ENCODE data around the gene MKS1.

The MKS1 gene

DNA sequence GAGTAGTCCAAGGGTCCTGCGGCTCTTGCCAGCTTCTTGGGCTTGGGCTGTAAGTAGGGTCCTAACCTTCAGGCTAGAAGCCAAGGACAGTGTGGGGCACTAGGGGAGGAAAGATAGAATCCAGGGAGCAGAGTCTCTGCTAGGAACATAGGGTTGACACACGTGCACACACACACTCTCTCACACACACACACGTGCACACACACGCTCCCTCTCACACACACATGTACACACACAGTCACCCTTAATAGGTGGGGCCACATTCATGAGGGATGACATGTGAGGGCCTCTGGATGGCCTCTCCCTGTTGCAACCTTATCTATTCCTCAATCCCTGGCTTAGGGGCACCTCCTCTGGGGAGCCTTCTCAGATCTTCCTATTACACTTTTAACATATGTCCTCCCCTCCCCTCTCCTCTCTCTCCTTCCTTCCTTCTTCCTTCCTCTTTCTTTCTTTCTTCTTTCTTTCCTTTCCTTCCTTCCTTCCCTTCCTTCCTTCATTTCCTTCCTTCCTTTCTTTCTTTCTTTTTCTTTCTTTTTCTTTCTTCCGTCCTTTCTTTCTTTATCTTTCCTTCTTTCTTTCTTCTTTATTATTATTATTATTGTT lies 23.4 kb downstream of the MKS1 start:
- no peak for DNase-seq

- DNase-seq = no peak
These were observed 25.3 kb downstream of the MKS1 start for GRCh38 chr17:58193641-58194255.

DNA sequence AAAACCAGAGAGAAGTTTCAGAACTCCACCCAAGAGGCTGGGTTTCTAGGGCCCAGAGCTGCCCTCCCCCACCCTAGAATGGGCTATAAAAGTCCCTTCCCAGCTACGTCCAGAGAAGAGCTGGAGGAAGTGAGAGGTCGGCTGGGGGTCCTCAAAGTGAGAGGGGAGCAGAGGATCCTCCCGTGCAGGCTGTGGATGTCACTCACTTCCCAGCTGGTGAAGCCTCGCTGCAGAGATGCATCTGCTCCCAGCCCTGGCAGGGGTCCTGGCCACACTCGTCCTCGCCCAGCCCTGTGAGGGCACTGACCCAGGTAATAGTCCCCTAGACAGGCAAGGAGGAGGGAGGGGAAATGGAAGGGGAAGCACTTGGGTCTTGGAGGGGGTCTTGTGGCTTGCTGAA lies 26.4 kb downstream of the MKS1 start, which contains the start of gene EPX:
EPX (plus strand) TSS at position 115 of the 400 bp plus-strand sequence; CDS start at position 236, 121 bp downstream.
- no peak for DNase-seq

GRCh38 chr17:58191241-58191896 lies 27.7 kb downstream of the MKS1 start:
- DNase-seq = no peak

DNA sequence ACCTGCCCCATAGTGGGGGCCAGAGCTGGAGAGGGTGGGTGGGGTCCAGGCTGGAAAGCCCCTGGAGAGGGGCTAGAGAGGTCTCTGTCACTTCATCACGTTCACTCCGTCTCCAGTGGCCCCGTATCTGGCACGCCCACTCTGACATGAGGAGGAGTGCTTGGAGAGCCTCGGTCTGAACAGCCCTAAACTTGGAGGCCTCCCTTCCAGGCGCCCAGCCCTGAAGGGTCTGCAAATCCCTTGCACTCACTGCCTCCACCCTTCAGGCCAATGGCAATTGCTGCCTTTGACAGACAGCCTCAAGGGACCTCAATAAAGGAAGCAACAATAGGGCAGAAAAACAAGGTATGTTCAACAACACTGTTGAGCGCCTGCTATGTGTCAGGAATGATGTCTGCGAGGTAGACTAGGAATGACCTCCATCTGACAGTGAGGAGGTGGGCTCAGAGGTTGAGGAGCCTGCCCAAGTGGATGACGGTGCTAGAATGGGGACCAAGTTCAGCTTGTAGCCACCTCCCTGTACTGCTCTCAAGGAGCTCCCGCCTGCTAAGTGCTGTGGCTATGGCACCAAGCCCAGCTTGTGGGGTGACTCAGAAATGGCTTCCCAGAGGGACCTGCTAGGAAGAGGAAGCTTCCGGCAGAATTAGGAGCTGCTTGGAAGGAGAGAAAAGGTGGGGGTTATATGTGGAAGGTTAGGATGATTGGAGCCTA lies 29.5 kb downstream of the MKS1 start:
- peak; percentile 69 for DNase-seq

DNA sequence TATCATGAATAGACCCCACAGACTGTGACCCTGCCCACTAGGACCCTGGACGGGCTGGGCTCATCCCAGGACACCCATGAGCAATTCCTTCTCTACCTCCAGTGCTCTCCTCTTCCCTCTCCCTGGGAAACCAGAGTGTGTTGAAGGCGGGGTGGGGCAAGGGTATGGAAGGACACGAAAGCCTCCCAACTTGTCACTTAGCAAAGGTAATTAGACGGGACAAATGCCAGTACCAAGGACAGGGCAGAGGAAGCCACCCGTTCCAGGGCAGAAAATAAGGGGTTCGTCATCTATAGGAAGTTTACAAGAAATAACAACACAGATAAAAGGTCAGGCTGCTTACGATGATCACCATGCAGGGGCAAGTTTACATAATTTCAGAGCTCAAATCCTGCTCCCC lies 31.4 kb downstream of the MKS1 start:
- no peak for DNase-seq

- no peak for DNase-seq
These were observed 32.0 kb downstream of the MKS1 start for GRCh38 chr17:58187063-58187462.

- DNase-seq = no peak
These were observed 32.5 kb downstream of the MKS1 start for GRCh38 chr17:58186591-58186990.

DNA sequence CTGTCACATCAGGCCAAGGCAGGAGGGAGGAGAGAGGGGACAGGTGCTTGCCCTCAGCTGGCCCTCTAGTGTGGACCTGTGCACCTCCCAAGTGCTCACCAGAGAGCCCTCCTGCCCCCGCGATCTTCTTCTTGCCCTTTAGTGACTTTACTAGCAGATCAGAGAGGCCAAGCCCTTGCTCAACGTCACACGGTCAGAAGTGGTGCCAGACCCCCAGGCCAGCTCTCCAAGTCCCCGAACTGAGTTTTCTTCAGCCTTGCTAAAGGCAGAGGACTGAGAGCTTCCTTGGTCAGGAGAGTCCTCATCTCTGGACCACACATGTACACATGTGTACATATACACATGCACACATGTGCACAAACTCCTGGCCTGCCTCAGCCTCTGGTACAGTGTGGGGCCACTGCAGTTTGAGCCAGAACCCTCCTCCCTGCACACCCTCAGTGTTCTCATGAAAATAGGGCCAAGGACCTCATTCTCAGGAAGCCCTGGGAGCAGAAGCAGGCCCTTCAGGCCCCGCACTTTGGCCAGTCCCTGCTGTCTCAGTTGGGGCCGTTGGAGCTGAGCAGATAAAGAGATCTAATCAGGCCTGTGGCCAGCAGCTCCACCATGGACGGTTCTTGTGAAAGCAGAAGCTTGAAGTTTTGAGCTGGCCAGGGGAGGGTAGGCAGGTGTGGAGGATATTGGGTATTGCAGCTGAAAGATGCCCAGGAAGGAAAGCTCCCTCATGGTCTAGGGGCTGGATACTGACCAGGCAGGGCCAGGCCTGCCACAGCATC lies 33.9 kb downstream of the MKS1 start:
- no peak for DNase-seq

- DNase-seq = no peak
These were observed 34.6 kb downstream of the MKS1 start for GRCh38 chr17:58184308-58184985.

- no peak for DNase-seq
These were observed 35.5 kb downstream of the MKS1 start for GRCh38 chr17:58183514-58183913.

- no peak for DNase-seq
These were observed 37.3 kb downstream of the MKS1 start for GRCh38 chr17:58181796-58182195.

- DNase-seq = no peak
These were observed 42.9 kb downstream of the MKS1 start for GRCh38 chr17:58176200-58176599.

DNA sequence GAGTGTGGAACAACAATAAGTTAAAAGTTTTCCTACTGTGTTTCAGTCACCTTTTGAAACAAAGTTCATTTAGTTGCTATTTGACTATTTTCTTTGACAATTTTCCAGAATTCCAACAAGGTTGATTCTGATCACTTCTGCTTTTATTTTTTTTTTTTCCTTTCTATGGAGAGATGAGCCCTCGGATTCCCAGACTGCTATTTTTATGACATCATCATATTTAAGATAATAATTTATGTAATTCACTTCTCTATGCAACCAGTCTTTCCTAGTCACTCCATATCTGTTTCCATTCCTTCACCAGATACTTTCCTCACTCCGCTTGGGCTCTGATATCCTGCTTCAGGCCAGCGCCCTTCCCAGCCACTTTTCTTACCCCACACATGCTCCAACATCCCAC lies 44.2 kb downstream of the MKS1 start:
- DNase-seq = no peak

DNA sequence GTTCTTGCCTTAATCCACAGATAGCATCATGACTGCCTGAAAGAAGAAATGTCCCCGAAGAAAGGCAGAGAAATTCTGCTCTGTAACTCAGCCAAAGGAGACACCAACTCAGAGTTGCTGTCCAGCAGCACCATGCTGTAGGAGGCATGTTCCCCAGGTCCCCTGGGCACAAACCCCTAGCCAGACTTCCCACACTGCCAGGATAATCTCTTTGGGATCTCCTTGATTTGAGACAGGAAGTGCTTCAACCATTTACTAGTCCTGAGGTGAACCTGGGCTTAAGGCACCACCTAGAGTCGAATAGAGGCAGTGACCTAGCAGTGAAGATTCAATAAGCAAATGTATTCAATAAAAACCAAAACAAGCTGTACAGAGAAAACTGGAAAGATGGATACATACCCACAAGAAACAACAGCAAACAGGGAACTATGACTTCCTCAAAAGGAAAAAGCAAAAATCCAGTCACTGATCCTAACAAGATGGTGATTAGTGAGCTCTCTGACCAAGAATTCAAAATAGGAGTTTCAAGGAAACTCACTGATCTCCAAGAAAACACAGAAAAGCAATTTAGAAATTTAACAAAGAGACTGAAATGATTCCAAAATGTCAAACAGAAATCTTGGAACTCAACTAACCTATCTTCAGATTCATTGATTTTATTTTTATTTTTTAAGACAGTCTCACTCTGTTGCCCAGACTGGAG lies 46.5 kb downstream of the MKS1 start:
- DNase-seq = peak; percentile 2

DNA sequence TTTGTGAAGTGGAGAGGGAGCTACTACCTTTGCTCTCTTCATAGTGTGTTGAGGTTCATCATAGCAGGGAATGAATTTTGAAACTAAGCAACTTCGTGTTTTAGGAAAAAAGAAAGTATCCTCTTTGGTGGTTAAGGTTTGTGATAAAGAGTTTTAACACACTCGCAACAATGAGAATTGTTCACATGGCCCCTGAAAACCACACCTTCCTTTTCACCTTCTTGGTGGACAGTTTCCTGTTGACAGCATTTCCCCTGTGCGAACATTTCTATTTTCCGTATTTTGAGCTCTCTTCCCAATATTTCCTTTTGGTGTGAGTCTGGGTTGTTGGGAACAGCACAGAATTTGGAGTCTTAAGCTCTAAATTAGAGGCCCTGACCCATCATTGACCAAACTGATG lies 48.4 kb downstream of the MKS1 start:
- no peak for DNase-seq

DNA sequence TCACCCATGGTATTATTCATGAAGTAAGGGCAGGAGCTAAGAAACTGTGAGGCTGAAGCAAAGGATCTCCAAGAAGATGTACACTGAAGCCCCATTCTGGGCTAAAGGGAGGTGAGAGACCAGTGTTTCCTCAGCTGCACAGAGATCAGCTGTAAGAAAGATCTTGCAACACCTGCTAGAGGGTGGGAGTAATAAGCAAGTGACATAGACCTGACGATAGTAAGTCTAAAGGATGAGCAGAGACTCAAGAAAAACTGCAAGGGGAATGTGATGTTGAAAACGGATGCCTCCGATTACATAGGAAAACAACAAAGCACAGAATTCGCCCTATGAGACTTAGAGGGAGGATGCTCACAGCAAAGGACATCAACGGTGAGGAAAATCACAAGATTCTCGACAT lies 52.4 kb downstream of the MKS1 start, which contains the start of gene OR4D2:
OR4D2 (plus strand) TSS at position 301 of the 400 bp plus-strand sequence. CDS start 2,674 bp downstream, outside the sequence.
- no peak for DNase-seq

GRCh38 chr17:58165981-58166380 lies 53.1 kb downstream of the MKS1 start:
- no peak for DNase-seq

- no peak for DNase-seq
These were observed 57.5 kb downstream of the MKS1 start for GRCh38 chr17:58161566-58161965.

DNA sequence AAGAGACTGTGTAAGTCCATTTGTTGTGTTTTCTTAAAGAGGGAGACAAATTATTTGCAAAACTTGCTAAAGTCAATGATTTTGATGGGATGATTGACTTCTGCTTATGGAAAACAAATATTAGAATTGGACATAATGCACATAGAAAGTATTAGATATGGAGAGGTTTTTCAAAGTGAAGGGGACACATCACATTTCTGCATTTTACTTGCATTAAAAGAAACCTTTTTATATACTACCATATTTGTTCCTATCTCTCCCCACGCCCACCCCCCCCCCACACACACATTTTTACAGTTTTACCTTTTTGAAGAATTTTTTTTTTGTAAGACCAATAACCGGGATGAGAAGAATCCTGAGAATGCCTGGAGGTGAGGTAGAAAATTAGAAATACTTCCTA lies 60.9 kb downstream of the MKS1 start:
- no peak for DNase-seq

Data from DMS79 treated with DMSO at 0.1 percent for 48 hours (cell line).